K562 (cell line): ENCODE data around the gene DNAL4. TPM values are rescaled to one million over a fixed set of nuclear protein-coding genes. Genes with fewer than 3 reads are reported as not detected.
A peak's percentile ranks its signal among the peaks of the same experiment; 100 is the strongest.

Experiments
- ASH1L ChIP-seq: fragments of 450-650 bp; IDR thresholded peaks from 2 replicates; pipeline ENCODE4 v1.6.1; 2018; ENCODE audit warnings: borderline replicate concordance, mild to moderate bottlenecking, low read depth; ENCODE audit not compliant: partially characterized antibody
- C11orf30 ChIP-seq: fragments of 450-650 bp; IDR thresholded peaks from 2 replicates; pipeline ENCODE4 v1.6.1; 2016; ENCODE audit warnings: low read depth, mild to moderate bottlenecking
- CREBBP ChIP-seq: IDR thresholded peaks from one replicate; pipeline ENCODE4 v1.6.1; 2012; ENCODE audit warnings: low read depth, mild to moderate bottlenecking, control low read depth, inconsistent platforms, low read length
- HDAC3 ChIP-seq: fragments of 450-650 bp; IDR thresholded peaks from 2 replicates; pipeline ENCODE4 v1.6.1; 2018; ENCODE audit warnings: borderline replicate concordance, mild to moderate bottlenecking, moderate library complexity; ENCODE audit not compliant: partially characterized antibody
- HES1 ChIP-seq: fragments of 450-650 bp; IDR thresholded peaks from 2 replicates; pipeline ENCODE4 v1.6.1; 2016; ENCODE audit warnings: low read depth, mild to moderate bottlenecking, moderate library complexity
- MAZ ChIP-seq, 2 experiments: fragments of 450-650 bp in 1 of 2; sonication (generic) in 1 of 2; formaldehyde crosslinking; IDR thresholded peaks in 1 of 2; conservative IDR thresholded peaks in 1 of 2; 2 replicates each; pipeline versions ENCODE4 v1.4.0 to v1.5.0; 2020; ENCODE audit warnings: mild to moderate bottlenecking in 1 of 2, missing genetic modification reagents in 1 of 2
- PBX2 ChIP-seq, 2 experiments: IDR thresholded peaks in 1 of 2; conservative IDR thresholded peaks in 1 of 2; 2 replicates each; pipeline ENCODE4 v1.6.1; 2016; ENCODE audit warnings: low read depth in 2 of 2, mild to moderate bottlenecking in 1 of 2, missing compliant biosample characterization in 1 of 2, missing genetic modification characterization in 1 of 2, moderate library complexity in 1 of 2
- RUNX1 ChIP-seq: sonication (generic); IDR thresholded peaks from 2 replicates; pipeline ENCODE4 v1.6.1; 2016; ENCODE audit warnings: antibody characterized with exemption, low read depth
- SLC30A9 ChIP-seq: fragments of 250-450 bp; sonication (Bioruptor Pico); IDR thresholded peaks from 2 replicates; pipeline ENCODE4 v1.8.0; 2022; ENCODE audit warnings: mild to moderate bottlenecking, moderate library complexity
- STAT6 ChIP-seq: sonication (generic); formaldehyde crosslinking; IDR thresholded peaks from 2 replicates; pipeline ENCODE4 v1.8.1; 2023; ENCODE audit warnings: mild to moderate bottlenecking, missing genetic modification reagents
- TEAD4 ChIP-seq, 2 experiments: sonication (generic) in 1 of 2; formaldehyde crosslinking in 1 of 2; IDR thresholded peaks; 2 replicates each; pipeline versions ENCODE4 v1.6.1 to v1.8.0; 2012 to 2022; ENCODE audit warnings: borderline replicate concordance in 1 of 2, inconsistent platforms in 1 of 2, low read length in 1 of 2, mild to moderate bottlenecking in 1 of 2, missing genetic modification reagents in 1 of 2
- ZNF311 ChIP-seq: fragments of 250-450 bp; sonication (Bioruptor Pico); IDR thresholded peaks from 2 replicates; pipeline ENCODE4 v1.4.0; 2020; ENCODE audit warnings: mild to moderate bottlenecking, moderate library complexity
- ZNF431 ChIP-seq: sonication (generic); formaldehyde crosslinking; IDR thresholded peaks from 2 replicates; pipeline ENCODE4 v1.8.0; 2022; ENCODE audit warnings: mild to moderate bottlenecking, missing genetic modification reagents
- ZNF609 ChIP-seq: sonication (generic); formaldehyde crosslinking; IDR thresholded peaks from 2 replicates; pipeline ENCODE4 v1.8.1; 2023; ENCODE audit warnings: missing genetic modification reagents, mild to moderate bottlenecking, borderline replicate concordance
- ZNF778 ChIP-seq: fragments of 450-650 bp; formaldehyde crosslinking; IDR thresholded peaks from 2 replicates; pipeline ENCODE4 v1.4.0; 2020; ENCODE audit warnings: mild to moderate bottlenecking, moderate library complexity
- polyA plus RNA-seq, 8 experiments: library from polyadenylated mRNA; depleted of rRNA in 4 of 8; stranded (reverse) in 5 of 8; unstranded in 3 of 8; fragments of >200 nt; fragmentation: Nextera tagmentation in 2 of 8; fragmentation: Illumina TruSeq in 1 of 8; extraction: Ambion mirVana in 2 of 8; extraction: Trizol in 1 of 8; gene quantifications; 2 replicates each; pipeline versions ENCODE4 v1.2.1 to v1.2.3, GENCODE V29; 2011 to 2014; ENCODE audit warnings: inconsistent platforms in 1 of 8, missing spikeins in 1 of 8
- total RNA-seq, 7 experiments: library from RNA; depleted of rRNA in 6 of 7; stranded (reverse); fragments of >200 nt in 6 of 7; fragmentation: Illumina TruSeq in 2 of 7; extraction: Trizol in 2 of 7; gene quantifications; 2 replicates each; pipeline versions ENCODE4 v1.2.1 to v1.2.3, GENCODE V29; 2011 to 2021; ENCODE audit warnings: low replicate concordance in 1 of 7

DNAL4 gene
- total and polyA plus RNA-seq, 9 of the 15 experiments (the other 6 are each of a cell fraction or from before 2014, with no cell fraction given) = 0.20 to 9.4 (median 5.2) TPM

GRCh38 chr22:38755155-38755910, 38.6 kb downstream of the DNAL4 start (continued):
- TF ChIP-seq STAT6 (CRISPR knock-in tag) (no peak), C11orf30 (no peak), CREBBP (no peak), ZNF609 (no peak), ASH1L (no peak), HDAC3 (no peak), ZNF311 (no peak), ZNF431 (no peak), HES1 (no peak), RUNX1 (no peak), TEAD4 (IDR thresholded peaks at IDR 0.05; ENCODE audit: low read length) (no peak), TEAD4 (CRISPR knock-in tag; IDR thresholded peaks at IDR 0.05; ENCODE audit: borderline replicate concordance) (no peak), SLC30A9 (CRISPR knock-in tag) (no peak), ZNF778 (CRISPR knock-in tag) (no peak), MAZ (CRISPR knock-in tag; conservative IDR thresholded peaks at IDR 0.05 in 1 of 2, IDR thresholded peaks at IDR 0.05 in 1 of 2) (peak; percentile 85), PBX2 (CRISPR knock-in tag; IDR thresholded peaks at IDR 0.05; ENCODE audit: low read depth) (no peak), PBX2 (tag; conservative IDR thresholded peaks at IDR 0.05; ENCODE audit: low read depth) (no peak)
